Neural crest cell (in vitro differentiated cells): ENCODE data around the gene NIPBL. TPM values are rescaled to one million over a fixed set of nuclear protein-coding genes. Genes with fewer than 3 reads are reported as not detected.
"Not testable (repeated sequence)": the region's sequence is repeated elsewhere in the genome, so short reads cannot be mapped to it uniquely, and the experiment has no call there.

Source experiments
- DNase-seq: peaks from one replicate; pipeline ENCODE4 v3.0.0; 2021; ENCODE audit warnings: low read depth, mixed read lengths, low spot score
- H3K27ac Mint-ChIP-seq: one replicate; pipeline ENCODE4 v1.8.0; 2021; ENCODE audit warnings: mild to moderate bottlenecking, mixed read lengths; ENCODE audit not compliant: unreplicated experiment
- H3K27me3 Mint-ChIP-seq: 2 replicates; pipeline ENCODE4 v1.8.0; 2021; ENCODE audit warnings: low read depth, mild to moderate bottlenecking, mixed read lengths
- H3K36me3 Mint-ChIP-seq: 2 replicates; pipeline ENCODE4 v1.8.0; 2021; ENCODE audit warnings: low read depth, mild to moderate bottlenecking, mixed read lengths
- H3K4me1 Mint-ChIP-seq: 2 replicates; pipeline ENCODE4 v1.8.0; 2021; ENCODE audit warnings: mixed read lengths
- H3K4me3 Mint-ChIP-seq: one replicate; pipeline ENCODE4 v1.8.0; 2021; ENCODE audit warnings: mild to moderate bottlenecking, mixed read lengths
- H3K9me3 Mint-ChIP-seq: 2 replicates; pipeline ENCODE4 v1.8.0; 2021; ENCODE audit warnings: mixed read lengths
- total RNA-seq: library from RNA; stranded (reverse); gene quantifications from 2 replicates; pipeline ENCODE4 v1.2.1, GENCODE V29; 2021
- TF ChIP-seq, protein P1 (sequence below): fragments of 200-600 bp; sonication (generic); conservative IDR thresholded peaks from 2 replicates; pipeline ENCODE4 v1.5.0; 2021; ENCODE audit warnings: antibody characterized with exemption, mild to moderate bottlenecking

Gene NIPBL
- total RNA-seq, 1 donor from 2014 or later, result 66.3 TPM

DNA sequence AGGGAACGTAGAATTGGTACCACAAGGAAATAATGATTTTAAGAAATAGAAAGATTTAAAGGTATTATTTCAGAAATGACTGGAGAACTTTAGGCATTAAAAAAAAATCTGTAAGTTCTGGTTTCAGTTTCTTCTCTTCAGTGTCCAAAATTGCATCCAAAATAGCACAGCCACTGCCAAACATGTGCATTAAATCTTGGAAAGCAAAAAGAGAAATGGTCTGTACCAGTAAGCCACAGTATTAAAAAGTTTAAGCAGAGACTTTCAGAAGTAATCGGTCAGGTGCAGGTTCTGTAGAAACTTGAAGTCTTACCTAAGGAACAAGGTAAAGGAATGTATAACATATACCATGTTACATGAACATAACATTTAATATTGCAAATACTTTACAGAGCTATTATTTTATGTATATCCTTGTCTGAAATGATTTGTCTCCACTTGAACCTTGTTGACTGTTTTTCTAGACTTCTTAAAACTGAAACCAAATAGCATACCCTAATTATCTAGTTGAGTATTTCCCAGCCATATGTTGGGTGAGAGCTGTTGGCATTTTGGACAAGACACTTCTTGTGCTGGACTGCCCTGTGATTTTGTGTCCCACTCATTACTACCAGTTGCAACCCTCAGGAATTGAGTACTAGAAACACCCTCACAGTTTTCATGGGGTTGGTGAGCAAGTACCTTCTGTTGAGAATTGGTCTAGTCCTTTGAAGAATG, 32.1 kb downstream of the NIPBL start:
- Mint-ChIP-seq H3K4me1 (no peaks in the 10 kb centered on the region), H3K9me3 (peaks cover 2% of the 10 kb centered on the region), H3K27ac (no peak overlapping the region), H3K4me3 (no peak overlapping the region), H3K36me3 (peaks cover 2% of the 10 kb centered on the region), H3K27me3 (no peaks in the 10 kb centered on the region)
- TF ChIP-seq, protein P1, sequence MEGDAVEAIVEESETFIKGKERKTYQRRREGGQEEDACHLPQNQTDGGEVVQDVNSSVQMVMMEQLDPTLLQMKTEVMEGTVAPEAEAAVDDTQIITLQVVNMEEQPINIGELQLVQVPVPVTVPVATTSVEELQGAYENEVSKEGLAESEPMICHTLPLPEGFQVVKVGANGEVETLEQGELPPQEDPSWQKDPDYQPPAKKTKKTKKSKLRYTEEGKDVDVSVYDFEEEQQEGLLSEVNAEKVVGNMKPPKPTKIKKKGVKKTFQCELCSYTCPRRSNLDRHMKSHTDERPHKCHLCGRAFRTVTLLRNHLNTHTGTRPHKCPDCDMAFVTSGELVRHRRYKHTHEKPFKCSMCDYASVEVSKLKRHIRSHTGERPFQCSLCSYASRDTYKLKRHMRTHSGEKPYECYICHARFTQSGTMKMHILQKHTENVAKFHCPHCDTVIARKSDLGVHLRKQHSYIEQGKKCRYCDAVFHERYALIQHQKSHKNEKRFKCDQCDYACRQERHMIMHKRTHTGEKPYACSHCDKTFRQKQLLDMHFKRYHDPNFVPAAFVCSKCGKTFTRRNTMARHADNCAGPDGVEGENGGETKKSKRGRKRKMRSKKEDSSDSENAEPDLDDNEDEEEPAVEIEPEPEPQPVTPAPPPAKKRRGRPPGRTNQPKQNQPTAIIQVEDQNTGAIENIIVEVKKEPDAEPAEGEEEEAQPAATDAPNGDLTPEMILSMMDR, result no peak
- no peak for DNase-seq

- TF ChIP-seq, protein P1, result no peak
- Mint-ChIP-seq H3K36me3 (peaks cover 6% of the 10 kb centered on the region), H3K4me3 (no peak overlapping the region), H3K9me3 (peaks cover 2% of the 10 kb centered on the region), H3K27ac (no peak overlapping the region), H3K27me3 (no peaks in the 10 kb centered on the region), H3K4me1 (no peaks in the 10 kb centered on the region)
- no peak for DNase-seq
These were observed 39.1 kb downstream of the NIPBL start for GRCh38 chr5:36915653-36916052.

DNA sequence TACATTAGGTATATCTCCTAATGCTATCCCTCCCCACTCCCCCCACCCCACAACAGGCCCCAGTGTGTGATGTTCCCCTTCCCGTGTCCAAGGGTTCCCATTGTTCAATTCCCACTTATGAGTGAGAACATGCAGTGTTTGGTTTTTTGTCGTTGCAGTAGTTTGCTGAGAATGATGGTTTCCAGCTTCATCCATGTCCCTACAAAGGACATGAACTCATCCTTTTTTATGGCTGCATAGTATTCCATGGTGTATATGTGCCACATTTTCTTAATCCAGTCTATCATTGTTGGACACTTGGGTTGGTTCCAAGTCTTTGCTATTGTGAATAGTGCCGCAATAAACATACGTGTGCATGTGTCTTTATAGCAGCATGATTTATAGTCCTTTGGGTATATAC, 40.0 kb downstream of the NIPBL start:
- H3K9me3 Mint-ChIP-seq, H3K27me3 Mint-ChIP-seq, DNase-seq, H3K36me3 Mint-ChIP-seq, H3K4me1 Mint-ChIP-seq, H3K4me3 Mint-ChIP-seq, H3K27ac Mint-ChIP-seq: not testable (repeated sequence)

DNA sequence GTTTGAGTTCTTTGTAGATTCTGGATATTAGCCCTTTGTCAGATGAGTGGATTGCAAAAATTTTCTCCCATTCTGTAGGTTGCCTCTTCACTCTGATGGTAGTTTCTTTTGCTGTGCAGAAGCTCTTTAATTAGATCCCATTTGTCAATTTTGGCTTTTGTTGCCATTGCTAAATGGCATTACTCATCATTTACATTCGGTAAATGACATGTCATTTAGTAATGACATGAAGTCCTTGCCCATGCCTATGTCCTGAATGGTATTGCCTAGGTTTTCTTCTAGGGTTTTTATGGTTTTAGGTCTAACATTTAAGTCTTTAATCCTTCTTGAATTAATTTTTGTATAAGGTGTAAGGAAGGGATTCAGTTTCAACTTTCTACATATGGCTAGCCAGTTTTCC, 40.8 kb downstream of the NIPBL start:
- H3K36me3 Mint-ChIP-seq, H3K4me3 Mint-ChIP-seq, H3K4me1 Mint-ChIP-seq, H3K27ac Mint-ChIP-seq, DNase-seq, H3K9me3 Mint-ChIP-seq, H3K27me3 Mint-ChIP-seq: not testable (repeated sequence)

GRCh38 chr5:36919238-36919637, 42.7 kb downstream of the NIPBL start:
- Mint-ChIP-seq H3K4me3 (no peak overlapping the region), H3K27ac (no peak overlapping the region), H3K9me3 (peaks cover 2% of the 10 kb centered on the region), H3K36me3 (peaks cover 6% of the 10 kb centered on the region), H3K27me3 (no peaks in the 10 kb centered on the region), H3K4me1 (no peaks in the 10 kb centered on the region)
- TF ChIP-seq, protein P1, result no peak
- DNase-seq, result no peak

DNA sequence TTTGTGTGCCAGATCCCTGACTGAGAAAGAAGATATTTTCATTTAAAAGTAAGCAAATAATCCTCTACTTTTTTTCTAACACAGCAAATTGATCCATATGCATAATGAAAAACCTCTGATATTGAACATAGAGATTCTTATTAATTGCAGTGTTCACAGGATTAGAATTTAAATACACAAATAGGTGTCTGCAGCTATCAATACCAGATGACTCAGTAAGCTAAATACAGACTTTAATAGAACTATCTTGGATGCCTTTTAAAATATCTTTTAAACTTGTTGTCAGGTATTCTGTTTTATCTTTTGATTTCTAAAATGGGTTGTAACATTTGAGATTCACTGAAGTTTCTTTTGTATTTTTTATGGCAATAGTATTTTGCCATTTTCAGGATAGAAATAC, 43.1 kb downstream of the NIPBL start:
- Mint-ChIP-seq H3K4me1 (no peaks in the 10 kb centered on the region), H3K9me3 (peaks cover 2% of the 10 kb centered on the region), H3K36me3 (peaks cover 6% of the 10 kb centered on the region), H3K27me3 (no peaks in the 10 kb centered on the region), H3K27ac (no peak overlapping the region), H3K4me3 (no peak overlapping the region)
- no peak for DNase-seq
- TF ChIP-seq, protein P1, result no peak
